ENCODE measurements around the gene FGF14.

Gene FGF14

DNA sequence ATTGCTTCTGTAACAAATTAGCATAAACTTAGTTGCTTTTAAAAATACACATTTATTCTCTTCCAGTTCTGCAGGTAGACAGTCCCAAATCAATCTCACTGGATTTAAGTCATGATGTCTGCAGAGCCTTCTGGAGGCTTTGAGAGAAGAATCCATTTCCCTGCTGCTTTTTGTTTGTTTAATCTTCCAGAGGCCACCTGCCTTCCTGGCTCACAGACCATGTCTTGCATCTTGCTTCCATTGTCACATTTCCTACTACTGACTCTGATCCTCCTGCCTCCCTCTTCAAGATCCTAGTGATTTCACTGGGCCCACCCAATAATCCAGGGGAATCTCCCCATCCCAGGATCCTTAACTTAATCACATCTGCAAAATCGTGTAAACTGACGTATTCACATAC lies 476.1 kb downstream of the FGF14 start:
- no peak for DNase-seq (ENCODE audit: low spot score)

GRCh38 chr13:101919541-101920181 lies 482.2 kb downstream of the FGF14 start:
- no peak for DNase-seq (ENCODE audit: low spot score)

DNA sequence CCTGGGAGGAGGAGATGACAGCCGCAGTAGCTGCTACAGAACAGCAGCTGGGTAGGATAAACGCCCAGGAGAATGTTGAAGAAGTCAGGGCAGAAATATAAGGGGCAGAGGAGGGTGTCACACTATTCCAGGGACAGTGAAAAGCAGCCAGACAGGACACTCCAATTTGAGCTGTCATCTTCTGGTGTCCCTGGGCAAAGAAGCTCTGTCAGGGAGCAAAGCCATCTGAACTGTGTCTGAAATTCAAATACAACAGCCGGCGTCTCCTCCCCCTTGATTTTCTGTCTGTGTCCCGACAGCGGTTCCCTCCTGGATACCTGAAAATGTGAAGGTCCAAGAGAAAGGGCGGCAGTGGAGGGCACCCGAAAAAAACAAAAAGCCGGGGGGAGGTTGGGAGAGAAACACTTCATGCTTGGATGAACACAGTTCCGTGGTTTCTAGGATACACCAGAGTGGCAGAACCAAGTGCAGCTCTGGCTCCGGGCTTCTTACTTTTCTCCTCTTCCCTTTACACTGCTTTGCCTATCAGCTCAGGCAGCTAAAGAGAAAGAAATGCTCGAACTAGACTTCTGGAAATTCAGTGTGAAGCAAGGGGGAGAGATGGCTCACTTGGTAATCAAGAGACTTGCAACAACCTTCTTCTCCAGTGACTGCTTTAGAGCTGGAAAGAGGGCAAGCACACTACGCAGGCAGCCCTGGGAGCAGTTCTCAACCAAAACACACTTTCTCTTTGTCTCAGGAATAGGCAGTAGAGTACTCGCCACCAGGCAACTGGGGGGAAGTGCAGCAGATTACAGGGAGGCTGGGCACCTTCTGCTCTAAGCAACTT lies 483.8 kb downstream of the FGF14 start:
- peak; percentile 47 for DNase-seq (ENCODE audit: low spot score)

DNA sequence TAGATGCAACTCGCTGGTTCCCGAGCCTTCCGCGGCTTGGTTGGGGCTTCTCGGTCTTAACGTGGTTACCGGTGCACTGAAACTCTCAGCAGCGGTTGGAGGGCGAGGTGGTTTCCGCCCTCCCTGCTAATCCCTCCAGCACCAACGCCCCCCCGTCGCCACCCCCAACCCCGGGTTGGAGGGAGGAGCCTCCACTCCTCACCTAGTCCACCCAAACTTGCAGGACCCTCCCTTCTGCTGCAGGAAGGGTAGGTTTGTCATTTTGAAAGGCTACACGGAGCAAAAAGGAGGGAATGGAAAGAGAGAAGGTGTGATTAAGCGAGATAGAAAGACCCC lies 484.4 kb downstream of the FGF14 start:
- no peak for DNase-seq (ENCODE audit: low spot score)

- peak; percentile 43 for DNase-seq (ENCODE audit: low spot score)
Measured at GRCh38 chr13:101916775-101917474, 484.9 kb downstream of the FGF14 start.

DNA sequence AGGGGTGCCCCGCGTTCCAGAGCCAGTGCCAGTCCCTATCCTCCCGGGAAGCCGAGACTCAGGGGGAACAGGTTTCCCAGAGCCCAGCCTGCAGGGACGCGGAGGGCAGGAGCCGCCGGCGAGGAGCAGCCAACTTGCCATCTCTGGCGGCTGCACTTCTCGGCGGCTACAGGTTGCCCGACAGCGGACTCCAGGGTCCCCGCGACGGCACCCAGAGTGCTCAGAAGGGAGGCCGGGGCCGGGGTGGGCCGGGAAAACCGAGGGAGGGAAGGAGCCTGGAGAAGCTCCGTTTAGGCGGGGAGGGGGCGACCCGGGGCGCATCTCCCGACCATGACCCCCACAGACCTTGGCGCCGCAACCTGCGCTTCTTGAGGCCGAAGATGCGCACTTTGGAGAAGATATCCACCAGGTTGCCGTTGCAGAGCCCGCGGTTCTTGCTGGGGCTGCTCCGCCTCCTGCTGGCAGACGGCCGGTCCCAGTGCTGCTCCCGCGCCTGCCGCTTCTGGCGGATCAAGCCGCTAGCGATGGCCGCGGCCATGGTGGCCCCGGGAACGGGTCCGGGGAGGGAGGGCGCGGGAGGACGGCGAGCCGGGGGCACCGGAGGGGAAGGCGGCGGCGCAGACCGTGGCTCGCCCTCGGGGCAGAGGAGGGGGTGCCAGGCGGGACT lies 485.6 kb downstream of the FGF14 start:
- DNase-seq (ENCODE audit: low spot score): peak; percentile 75

DNA sequence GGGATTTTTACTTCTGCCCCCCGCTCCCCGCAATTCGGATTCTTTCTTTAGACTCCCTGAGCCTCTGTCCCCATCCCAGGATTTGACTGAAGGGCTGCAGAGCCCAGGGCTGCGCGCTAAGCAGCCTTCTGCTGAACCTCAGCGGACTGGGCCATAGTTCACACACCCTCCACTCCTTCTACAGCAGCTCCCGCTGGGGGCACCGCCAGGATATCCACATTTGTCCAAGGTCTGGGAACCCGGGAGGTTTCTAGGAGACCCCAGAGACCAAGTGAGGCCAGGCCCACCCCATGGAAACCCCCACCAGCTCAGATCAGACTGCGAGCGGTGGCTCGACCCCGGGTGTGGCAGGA lies 486.1 kb downstream of the FGF14 start:
- no peak for DNase-seq (ENCODE audit: low spot score)

DNA sequence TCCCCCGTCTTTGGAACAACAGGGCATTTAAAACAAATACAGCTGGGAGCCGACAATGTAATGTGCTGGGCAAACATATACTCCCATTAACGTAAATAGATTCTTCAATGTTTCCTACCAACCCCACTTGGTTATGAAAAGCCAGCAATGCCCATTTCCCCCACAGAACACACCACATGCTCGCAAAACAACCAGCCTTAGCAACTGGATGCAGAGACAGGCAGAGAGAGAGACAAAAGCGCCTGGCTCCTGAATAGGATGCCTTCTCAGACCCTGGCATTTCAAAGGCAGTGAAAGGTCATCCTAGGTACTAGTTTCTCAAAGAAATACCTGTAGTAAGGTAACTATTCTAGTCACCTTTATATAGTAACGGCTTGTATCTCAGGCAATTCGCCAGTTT lies 486.5 kb downstream of the FGF14 start:
- DNase-seq (ENCODE audit: low spot score): no peak

GRCh38 chr13:101911752-101912151 lies 490.1 kb downstream of the FGF14 start:
- no peak for DNase-seq (ENCODE audit: low spot score)

GRCh38 chr13:101903890-101904289 lies 498.0 kb downstream of the FGF14 start:
- DNase-seq (ENCODE audit: low spot score): no peak

- no peak for DNase-seq (ENCODE audit: low spot score)
Measured at GRCh38 chr13:101898676-101899075, 503.2 kb downstream of the FGF14 start.

DNA sequence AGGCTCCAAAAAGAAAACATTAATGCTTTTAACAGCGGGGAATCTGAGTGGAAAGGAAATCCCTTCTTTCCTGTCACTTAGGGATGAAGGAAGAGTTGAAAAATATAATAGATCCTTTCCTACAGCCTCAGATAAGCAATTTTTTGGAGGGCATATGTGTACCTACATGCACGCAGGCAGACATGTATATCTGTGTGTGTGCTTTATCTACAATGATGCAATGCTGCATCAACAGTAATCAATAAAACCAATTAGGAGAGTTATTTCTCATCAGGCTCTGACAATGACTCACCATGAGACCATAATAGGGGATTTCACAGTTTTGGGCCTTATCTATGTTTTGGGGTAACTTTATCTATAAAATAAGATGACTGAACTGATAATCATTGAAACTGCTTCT lies 505.3 kb downstream of the FGF14 start:
- DNase-seq (ENCODE audit: low spot score): no peak

DNA sequence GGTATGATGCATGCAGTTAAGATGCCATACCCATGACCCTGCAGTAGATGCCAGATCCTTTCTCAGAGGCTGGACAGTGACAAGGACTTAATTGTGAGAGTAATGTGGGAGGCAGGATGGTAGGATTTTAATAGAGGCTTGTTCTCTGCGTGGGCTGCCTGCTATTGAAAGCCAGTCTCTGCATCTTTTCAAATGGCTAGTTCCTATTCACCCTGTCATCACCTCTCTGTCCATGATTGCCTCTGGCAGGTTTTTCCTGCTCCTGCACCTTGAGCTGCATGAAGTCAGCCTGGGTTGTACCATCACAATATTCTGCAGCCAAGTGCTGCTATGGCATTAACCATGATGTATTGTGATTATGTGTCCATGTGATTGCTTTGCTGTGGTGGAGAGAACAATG lies 508.8 kb downstream of the FGF14 start:
- no peak for DNase-seq (ENCODE audit: low spot score)

DNA sequence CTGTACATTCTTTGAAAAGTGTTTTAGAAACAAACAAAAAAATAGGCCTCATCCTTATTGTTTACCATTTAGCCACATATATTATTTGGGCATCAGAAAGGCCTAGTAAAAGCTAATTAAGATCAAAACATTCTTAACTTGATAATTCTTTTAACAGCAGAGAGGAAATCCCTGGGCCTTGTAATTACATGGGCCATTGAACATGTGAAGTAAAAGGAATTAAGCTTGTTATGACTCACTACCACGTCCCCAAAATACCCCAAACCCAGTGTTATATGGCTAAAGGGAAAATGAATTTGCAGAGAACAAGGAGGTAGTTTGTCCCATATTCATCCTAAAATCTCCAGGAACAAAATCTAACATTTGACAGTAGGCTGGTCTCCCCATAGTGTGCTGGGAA lies 509.6 kb downstream of the FGF14 start:
- DNase-seq (ENCODE audit: low spot score): no peak

DNA sequence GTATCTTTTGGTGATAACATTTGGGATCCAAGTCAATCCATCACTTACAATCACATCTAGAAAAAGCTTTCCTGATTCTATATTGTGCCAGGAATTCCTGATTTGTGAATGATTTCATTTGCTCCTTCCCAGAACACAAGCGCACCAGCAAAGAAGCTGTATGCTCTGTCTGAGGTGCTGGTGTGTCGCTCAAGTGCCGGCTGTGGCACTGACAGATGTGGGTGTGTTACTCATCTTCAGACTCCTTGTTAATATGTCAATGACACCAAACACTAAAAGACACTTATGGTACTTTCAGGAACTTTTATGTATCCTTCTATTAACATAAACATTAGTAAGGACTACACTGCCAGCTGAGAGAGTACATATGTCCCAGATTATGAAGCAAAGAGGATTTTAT lies 520.3 kb downstream of the FGF14 start:
- DNase-seq (ENCODE audit: low spot score): no peak

GRCh38 chr13:101880581-101880980 lies 521.3 kb downstream of the FGF14 start:
- DNase-seq (ENCODE audit: low spot score): no peak

DNA sequence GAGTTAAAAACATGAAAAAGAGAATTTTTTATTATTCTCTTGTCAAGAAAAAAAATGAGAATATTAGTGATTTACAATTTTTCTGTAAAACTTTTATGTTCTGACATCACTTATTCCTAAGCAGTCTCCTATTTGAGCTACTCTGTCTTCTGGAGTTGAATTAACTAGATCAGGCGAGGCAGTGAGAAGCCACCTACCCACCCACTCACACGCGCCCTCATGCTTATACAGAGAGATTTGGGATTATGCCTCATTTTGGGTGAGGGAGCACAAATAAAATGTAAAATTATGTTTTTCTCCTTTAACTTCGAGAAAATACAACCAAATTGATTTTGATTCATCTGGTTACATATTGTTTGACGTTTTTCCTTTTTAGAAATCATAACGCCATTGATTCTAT lies 524.9 kb downstream of the FGF14 start:
- DNase-seq (ENCODE audit: low spot score): no peak

- DNase-seq (ENCODE audit: low spot score): no peak
Measured at GRCh38 chr13:101875717-101876393, 526.0 kb downstream of the FGF14 start.

DNA sequence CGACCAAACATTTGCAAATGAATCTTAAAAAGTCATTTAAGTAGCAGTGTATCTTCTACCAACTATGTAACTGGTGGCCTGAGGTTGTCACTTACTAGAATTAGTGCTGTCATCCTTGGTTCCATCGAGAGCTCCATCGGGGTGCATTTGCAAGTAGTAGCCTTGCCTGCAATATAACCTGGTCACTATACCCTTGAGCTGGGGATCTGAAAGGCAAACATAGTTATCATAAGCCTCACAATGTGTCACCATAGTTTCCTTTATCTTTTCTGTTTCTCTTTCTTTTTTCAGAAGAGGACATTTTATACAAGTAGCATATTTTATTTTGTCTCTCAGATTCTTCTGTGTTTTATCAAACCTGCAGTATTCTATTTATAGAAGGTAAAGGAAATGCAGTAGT lies 526.8 kb downstream of the FGF14 start:
- DNase-seq (ENCODE audit: low spot score): no peak

DNA sequence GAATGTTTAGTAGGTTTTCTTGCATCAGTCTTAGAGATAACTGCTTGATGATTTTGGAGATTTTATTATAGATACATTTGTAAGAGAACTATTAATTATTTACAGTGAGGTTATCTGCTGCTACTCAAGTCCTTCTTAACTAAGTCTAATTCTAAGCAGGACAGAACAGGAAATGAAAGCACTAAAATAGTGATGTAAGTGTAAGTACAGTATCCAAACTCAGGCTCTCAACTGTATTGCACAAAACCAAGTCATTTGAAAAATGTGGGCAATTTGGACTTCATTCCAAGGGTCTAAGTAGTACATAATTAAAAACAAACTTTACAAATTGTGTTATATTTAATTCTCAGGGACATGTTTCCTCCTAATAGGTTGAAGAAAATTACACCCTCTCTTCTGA lies 532.3 kb downstream of the FGF14 start:
- DNase-seq (ENCODE audit: low spot score): no peak

- no peak for DNase-seq (ENCODE audit: low spot score)
Measured at GRCh38 chr13:101868585-101869469, 533.0 kb downstream of the FGF14 start.
